HG02588 (cell line): ENCODE measurements around the gene ZBTB8A.
"Not testable (repeated sequence)": the region's sequence is repeated elsewhere in the genome, so short reads cannot be mapped to it uniquely, and the experiment has no call there.

Experiments
- ATAC-seq: cut with Tn5 transposase; IDR thresholded peaks from one replicate; pipeline ENCODE4 v1.9.1; 2021; ENCODE audit warnings: mild to moderate bottlenecking, moderate library complexity; ENCODE audit not compliant: unreplicated experiment

Gene ZBTB8A

DNA sequence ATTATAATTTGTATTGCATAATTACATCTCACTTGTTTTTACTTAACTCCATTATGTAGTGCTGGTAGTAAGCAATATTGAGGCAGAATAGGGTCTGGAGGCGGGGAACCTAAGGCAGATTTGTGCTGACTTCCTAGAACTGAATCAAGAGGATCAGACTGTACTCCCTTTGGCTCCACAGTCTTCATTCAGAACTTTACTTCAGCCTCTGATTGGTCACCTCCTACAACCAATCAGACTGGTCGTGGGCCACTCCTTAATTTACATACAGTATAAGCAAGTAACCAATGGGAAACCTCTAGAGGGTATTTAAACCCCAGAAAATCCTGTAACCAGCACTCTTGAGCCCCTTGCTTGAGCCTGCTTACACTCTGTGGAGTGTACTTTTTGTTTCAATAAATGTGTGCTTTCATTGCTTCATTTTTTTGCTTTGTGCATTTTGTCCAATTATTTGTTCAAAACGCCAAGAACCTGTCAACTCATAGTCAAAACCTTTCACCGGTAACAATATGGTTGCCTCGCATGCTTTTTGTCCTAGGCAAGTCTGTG is 79.5 kb downstream of the ZBTB8A start:
- no peak for ATAC-seq

DNA sequence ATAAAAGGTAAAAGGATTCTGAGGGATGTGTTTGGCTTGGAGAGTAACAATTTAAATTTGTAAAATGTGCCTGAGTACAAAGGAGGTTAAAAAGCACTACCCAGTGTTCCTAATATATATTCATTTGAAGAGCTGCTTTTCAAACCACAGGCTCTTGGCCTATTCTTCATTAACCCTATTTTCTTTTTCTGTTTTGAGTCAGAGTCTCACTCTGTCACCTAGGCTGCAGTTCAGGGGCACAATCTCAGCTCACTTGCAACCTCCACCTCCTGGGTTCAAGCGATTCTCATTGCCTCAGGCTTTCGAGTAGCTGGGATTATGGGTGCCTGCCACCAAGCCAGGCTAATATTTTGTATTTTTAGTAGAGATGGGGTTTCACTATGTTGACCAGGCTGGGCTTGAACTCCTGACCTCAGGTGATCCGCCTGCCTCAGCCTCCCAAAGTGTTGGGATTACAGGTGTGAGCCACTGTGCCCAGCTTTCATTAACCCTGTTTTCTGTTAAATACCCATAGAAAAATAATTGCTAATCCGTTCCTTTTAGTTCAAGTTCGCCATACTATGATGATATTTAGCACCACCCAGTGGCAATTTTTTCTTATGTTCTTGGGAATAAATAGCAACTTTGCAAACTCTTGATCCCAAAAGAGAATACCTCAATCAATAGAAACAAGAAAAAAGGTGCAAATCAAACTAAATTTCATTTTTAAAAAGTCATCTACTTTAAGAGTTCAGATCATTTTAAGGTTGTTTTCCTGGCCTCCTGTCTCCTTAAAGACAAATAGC is 80.7 kb downstream of the ZBTB8A start:
- ATAC-seq: no peak

DNA sequence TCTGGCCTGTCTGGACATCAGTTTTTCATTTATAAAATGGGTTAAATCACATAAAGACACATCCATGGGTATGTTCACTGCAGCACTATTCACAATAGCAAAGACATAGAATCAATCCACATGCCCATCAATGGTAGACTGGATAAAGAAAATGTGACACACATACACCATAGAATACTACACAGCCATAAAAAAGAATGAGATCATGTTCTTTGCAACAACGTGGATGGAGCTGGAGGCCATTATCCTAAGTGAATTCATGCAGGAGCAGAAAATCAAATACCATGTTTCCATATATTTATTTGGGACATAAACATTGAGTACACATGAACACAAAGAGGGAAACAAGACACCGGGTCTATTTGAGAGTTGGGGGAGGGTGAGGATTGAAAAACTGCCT is 83.0 kb downstream of the ZBTB8A start:
- no peak for ATAC-seq

DNA sequence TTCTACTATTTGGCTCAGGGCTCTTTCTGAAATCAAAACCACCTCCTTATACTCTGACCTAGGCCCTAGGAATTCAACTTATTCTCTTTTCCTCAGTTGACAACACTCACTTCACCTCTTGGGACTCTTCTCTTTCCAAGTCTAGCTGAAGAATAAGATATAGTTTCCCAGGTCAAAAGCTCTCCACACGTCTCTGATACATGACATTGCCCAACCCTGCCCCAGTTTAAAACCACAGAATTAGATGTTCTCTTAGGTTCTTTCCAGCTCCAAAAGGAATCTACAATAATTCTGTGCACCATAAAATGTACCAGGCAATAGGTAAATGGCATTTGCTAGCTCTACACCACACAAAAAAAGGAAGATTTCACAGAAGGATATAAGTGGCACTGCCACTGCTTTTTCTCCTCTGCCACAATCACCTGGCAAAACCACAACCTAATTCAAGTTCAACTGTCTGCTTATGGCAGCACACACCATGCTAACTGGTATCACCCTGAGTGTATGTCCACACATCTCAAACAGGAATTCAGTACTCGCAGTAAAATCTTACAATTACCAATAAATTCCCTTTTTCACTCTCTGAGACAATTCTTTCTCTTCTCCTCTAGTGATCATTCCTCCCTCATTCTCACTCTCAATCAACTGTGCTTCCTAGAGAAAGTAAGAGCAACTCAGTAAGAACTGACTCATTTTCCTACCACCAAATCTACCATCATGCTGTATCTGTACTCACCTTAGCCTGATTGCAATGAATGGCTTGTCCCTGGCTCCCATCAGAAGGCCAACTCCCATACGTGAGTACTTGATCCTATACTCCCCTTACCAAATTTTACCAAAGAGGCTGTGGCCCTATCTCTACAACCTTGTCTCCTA is 83.8 kb downstream of the ZBTB8A start:
- no peak for ATAC-seq

DNA sequence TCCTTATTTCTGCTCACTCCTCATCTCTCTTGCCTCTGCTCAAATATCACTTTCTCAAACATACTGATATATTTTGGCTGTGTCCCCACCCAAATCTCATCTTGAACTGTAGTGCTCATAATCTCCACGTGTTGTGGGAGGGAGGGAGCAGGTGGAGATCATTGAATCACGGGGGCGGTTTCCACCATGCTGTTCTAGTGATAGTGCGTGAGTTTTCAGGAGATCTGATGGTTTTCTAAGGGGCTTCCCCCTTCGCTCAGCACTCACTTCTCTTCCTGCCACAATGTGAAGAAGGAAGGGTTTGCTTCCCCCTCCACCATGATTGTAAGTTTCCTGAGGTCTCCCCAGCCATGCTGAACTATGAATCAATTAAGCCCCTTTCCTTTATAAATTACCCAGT is 84.5 kb downstream of the ZBTB8A start:
- ATAC-seq: no peak

DNA sequence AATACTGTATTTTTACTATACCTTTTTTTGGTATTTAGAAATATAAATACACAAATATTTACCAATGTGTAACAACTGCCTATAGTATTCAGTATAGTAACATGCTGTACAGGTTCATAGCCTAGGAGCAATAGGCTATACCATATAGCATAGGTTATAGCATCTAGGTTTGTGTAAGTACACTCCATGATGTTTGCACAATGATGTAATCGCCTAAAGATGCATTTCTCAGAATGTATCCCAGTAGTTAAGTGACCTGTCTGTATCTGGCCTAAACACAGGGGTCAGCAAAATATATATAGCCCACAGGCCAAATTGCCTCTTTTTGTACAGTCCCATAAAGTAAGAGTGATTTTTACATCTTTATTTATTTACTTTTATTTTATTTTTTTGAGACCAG is 86.9 kb downstream of the ZBTB8A start:
- ATAC-seq: no peak

DNA sequence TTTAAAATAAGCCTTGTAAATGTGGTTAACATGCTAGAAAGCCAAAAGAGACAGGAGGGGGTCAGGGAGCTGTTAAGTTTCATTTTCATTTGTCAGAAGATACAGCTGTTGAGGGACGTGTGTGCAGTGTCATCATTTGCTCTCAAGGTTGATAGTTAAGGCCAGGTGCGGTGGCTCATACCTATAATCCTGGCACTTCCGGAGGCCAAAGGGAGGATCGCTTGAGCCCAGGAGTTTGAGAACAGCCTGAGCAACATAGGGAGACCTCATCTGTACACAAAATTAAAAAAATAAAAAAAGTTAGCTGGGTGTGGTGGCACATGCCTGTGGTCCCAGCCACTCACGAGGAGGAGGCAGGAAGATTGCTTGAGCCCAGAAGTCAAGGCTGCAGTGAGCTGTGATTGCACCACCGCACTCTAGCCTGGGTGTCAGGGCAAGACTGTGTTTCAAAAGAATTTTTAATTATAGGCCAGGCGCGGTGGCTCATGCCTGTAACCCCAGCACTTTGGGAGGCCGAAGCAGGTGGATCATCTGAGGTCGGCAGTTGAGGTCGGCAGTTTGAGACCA is 88.5 kb downstream of the ZBTB8A start:
- peak; percentile 63 for ATAC-seq

DNA sequence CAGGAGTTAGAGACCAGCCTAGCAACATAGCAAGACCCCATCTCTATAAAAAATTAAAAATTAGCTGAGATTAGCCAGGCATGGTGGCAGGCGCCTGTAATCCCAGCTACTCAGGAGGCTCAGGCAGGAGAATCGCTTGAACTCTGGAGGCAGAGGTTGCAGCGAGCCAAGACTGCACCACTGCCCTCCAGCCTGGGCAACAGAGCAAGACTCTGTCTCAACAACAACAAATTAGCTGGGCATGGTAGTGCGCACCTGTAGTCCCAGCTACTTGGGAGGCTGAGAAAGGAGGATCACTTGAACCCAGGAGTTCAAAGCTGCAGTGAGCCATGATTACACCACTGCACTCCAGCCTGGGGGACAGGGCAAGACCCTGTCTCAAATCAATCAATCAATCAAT is 90.9 kb downstream of the ZBTB8A start:
- not testable (repeated sequence) for ATAC-seq

DNA sequence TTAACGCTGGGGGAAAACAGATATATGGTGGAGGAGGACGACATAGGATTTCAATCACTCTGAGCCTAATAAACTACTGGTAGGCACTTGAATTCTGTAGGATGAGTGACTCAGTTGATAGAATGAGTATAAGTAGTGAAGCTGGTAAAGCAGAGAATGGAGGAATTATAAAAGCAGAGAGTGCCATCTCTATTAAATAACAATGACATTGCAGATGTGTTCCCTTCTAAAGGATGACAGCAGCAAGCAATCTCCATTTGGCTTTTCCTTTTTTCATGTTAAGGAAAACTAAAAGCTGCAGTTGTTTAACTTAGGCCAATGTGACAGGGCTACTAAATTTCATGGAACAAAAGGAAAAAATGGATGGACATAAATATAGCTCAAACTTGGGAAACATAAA is 93.6 kb downstream of the ZBTB8A start:
- ATAC-seq: no peak

DNA sequence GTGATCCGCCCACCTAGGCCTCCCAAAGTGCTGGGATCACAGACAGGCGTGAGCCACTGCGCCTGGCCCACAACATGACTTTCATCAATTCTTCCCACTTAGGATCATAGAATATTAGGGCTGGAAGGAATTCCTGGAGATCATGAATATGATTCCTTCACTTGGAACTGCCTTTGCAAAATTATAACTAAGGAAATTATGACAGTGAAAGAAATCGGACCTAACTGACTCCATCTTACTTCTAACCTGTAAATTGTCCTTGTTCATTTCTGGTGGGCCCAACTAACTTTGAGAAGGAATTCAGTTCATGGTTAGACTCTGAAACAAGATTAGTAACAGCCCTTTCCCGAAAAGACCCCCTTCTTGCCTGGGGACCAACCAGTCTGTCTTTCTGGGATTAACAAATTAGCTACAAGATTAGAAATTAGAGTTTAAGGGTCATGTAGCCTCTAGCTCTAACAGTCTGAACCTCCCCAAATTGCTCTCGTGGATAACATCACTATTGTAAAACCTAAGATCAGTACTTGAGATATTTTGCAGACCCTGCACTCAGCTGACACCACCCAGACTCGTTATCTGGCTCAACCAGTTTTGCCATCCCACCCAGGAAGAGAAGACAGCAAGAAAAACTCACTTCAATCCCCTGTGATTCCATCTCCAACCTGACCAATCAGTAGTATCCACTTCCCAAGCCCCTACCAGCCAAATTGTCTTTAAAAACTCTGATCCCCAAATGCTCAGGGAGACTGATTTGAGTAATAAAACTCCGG is 96.5 kb downstream of the ZBTB8A start:
- ATAC-seq: no peak

DNA sequence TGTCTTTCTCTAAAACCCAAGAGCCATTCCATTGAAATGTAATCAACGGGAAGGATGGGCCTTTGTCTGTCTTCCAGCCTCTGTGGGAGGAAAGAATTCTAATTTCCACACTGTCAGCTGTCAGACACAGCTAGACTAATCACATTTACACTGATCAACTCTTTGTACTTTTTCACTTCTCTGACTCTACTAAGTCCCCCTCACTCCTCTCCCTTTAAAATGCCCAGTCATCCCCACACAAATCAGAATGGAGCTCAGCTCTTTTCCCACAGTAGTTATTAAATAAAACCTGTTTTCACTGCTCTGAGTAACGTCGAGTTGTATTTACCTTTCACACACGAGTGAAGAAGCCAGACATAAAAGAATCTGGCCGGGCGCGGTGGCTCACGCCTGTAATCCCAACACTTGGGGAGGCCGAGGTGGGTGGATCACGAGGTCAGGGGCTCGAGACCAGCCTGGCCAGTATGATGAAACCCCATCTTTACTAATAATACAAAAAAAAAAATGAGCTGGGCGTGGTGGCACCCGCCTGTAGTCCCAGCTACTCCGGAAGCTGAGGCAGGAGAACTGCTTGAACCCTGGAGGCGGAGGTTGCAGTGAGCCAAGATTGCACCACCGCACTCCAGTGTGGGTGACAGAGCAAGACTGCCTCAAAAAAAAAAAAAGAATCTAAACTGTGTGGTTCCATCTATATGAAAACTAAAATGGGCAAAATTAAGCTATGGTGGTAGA is 97.9 kb downstream of the ZBTB8A start:
- no peak for ATAC-seq

DNA sequence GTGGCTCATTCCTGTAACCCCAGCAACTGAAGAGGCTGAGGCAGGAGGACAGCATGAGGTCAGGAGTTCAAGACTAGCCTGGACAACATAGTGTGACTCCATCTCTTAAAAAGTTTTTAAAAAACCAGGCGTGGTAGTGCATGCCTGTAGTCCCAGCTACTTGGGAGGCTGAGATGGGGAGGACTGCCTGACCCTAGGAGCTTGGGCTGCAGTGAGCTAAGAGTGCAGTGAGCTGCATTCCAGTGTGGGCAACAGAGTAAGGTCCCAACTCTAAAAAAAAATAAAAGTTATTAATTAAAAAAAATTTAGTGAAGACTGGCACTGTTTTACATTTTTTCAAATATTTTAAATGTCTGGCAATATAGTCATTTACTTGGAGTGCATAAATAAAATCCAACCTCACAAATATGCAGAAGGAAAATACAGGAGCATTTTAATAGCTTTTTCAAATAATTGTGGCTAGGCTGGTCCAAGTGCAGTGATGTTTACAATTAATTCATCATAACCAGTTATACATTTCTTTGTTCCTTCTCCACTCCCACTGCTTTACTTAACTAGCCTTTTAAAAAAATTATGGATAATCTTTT is 100.4 kb downstream of the ZBTB8A start:
- no peak for ATAC-seq

DNA sequence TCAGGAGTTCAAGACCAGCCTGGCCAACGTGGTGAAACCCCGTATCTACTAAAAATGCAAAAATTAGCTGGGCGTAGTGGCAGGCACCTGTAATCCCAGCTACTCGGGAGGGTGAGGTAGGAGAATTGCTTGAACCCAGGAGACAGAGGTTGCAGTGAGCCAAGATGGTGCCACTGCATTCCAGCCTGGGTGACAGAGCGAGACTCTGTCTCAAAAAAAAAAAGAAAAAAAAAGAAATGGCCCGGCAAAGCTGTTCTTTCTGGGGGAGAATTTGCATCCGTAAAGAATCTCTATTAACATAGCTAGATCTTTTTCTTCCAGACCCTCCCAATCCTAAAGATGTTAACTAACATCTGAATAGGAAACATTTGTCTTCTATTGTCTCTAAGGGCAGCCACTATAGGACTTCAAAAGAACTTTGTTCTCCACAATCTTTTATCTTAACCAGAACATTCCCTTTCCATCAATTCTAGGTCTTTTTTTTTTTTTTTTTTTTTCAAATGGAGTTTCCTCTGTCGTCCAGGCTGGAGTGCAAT is 103.1 kb downstream of the ZBTB8A start:
- ATAC-seq: not testable (repeated sequence)

DNA sequence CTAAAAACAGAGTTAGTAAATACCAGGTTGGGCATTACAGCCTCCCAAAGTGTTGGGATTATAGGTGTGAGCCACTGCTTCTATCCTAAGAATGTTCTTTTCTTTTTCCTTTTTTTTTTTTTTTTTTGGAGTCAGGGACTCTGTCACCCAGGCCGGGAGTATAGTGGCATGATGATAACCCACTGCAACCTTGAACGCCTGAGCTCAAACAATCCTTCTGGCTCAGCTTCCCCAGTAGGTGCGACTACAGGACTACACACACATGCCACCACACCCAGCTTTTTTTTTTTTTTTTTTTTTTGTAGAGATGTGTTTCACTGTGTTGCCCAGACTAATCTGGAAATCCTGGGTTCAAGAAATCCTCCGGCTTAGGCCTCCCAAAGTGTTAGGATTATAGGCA is 105.2 kb downstream of the ZBTB8A start:
- ATAC-seq: no peak

DNA sequence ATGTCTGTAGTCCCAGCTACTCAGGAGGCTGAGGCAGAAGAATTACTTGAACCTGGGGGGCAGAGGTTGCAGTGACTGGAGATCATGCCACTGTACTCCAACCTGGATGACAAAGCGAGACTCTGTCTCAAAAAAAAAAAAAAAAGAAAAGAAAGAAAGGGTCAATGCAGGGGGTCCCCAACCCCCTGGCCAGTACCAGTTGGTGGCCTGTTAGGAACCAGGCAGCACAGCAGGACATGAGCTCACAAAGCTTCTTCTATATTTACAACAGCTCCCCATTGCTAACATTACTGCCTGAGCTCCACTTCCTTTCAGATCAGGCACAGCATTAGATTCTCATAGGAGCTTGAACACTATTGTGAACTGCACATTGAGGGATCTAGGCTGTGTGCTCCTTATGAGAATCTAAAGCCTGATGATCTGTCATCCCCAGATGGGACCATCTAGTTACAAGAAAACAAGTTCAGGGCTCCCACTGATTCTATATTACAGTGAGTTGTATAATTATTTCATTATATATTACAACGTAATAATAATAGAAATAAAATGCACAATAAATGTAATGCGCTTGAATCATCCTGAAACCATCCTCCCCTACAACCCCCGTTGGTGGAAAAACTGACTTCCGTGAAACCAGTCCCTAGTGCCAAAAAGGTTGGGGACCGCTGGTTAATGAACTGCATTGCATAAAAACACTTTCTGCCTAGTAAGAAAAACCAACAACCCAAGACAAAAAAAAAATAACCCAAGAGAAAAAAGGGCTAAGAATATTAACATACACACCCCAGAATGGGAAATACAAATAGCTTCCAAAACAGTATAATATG is 108.3 kb downstream of the ZBTB8A start:
- no peak for ATAC-seq

DNA sequence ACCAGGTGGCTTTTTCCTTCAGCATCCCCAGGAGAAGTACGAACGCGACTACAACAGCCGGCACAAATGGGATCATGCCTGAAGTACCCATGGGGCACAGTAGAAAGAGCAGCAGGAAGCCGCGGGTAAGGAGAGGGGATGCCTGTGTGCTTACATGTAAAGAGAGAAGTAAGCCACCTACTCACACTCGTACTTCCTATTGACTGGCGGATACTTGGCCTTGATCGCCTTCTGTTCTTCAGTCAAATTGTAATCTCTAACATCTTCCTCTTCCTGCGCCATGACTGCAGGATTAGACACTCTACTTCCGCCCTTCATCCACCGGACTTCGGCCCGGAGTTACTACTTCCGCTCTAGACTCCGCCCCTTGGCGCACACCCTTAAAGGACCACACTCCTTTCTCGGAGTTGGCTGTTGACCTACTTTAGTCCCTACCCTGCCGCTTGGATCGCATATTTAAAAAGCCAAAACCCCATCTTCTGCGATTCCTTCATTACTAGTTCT is 111.1 kb downstream of the ZBTB8A start, which contains the start of gene ZBTB8OS:
ZBTB8OS (minus strand) TSS at position 303 of the 504 bp plus-strand sequence; CDS start at position 282, 21 bp downstream.
- peak; percentile 56 for ATAC-seq

DNA sequence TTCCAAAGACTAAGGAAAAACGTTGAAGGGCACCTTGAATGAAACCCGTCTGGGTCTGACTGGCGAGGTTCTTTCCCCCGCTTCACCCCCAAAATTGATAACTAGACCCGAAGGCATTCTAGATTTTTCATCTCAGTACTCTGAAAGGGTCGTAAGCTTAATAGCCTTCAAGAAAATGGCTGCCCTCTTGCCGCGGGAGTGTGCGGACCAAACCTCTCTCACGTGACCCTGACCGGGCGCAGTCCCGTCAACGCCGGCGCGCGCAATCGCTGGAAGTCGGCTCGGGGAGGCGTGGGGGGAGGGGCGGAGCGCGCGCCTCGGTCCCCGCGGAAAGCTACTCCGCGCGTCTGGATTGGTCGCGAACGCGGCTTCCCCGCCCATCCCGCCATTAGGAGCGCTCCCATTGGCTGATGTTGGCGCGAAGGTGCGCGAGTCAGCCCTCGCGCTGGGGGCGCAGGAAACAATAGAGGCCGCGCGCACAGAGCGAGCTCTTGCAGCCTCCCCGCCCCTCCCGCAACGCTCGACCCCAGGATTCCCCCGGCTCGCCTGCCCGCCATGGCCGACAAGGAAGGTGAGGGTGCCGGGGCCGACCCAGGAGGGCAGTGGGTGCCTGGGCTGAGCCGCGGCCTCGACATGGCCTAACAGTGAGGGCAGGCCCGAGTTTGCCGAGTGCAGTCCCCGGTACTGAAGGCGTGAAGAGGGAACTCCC is 111.7 kb downstream of the ZBTB8A start, which contains the start of gene RBBP4:
RBBP4 (plus strand) TSS at position 457 of the 709 bp plus-strand sequence; CDS start at position 556, 99 bp downstream.
- ATAC-seq: peak; percentile 84
